NT2/D1 (cell line): Measurements from ENCODE around the gene PLPPR1.

Experiments used
- SUZ12 ChIP-seq: IDR thresholded peaks from 2 replicates; pipeline ENCODE4 v1.6.1; 2011; ENCODE audit not compliant: insufficient read length, insufficient read depth; ENCODE audit errors: extremely low read depth
- ZNF274 ChIP-seq: IDR thresholded peaks from 2 replicates; pipeline ENCODE4 v1.6.1; 2011; ENCODE audit warnings: mild to moderate bottlenecking, low read depth, low read length

GRCh38 chr9:101138509-101138908, 110.0 kb downstream of the PLPPR1 start:
- TF ChIP-seq SUZ12 (no peak), ZNF274 (no peak)
